HepG2 (cell line): Measurements from ENCODE around the gene TGM2. TPM values are rescaled to one million over a fixed set of nuclear protein-coding genes. Genes with fewer than 3 reads are reported as not detected.

ENCODE experiments used
- ATAC-seq: fragments of 200-7000 bp; cut with Tn5 transposase; 3 replicates; pipeline ENCODE4 v1.9.1; 2020; ENCODE audit warnings: mild to moderate bottlenecking, moderate library complexity
- BruUV-seq: library from RNA; stranded (reverse); fragments of 400-500 nt; replicated peaks from 2 replicates; lab custom pipeline; 2021; lab: Mats Ljungman, UMichigan
- CTCF ChIA-PET: fragments of 300-600 bp; formaldehyde crosslinking; extraction: SDS; loops from one replicate; lab custom pipeline; 2021; ENCODE audit warnings: low total read pairs, inconsistent platforms, low intra/inter-chr PET ratio; lab: Yijun Ruan, JAX
- POLR2A ChIA-PET: fragments of 350-600 bp; sonication (Branson Sonifier 250); formaldehyde crosslinking; loops from one replicate; lab custom pipeline; 2020; ENCODE audit warnings: antibody characterized with exemption, inconsistent platforms; lab: Yijun Ruan, JAX
- DNase-seq: peaks from one replicate; pipeline ENCODE4 v3.0.0-alpha.2; 2015; ENCODE audit warnings: low spot score
- FAIRE-seq: peaks from 3 replicates; lab custom pipeline; 2011; peaks lifted over from hg19 to GRCh38; lab: Jason Lieb, UNC
- H2AFZ ChIP-seq: one replicate; pipeline ENCODE4 v1.6.1; 2011; ENCODE audit warnings: low read length, inconsistent platforms
- H3K27ac ChIP-seq: fragments of 300-600 bp; 3 replicates; pipeline ENCODE4 v1.8.0; 2011; ENCODE audit warnings: mixed run types, mild to moderate bottlenecking, mixed read lengths, low read length, inconsistent platforms; ENCODE audit not compliant: insufficient read depth; ENCODE audit errors: extremely low read length
- H3K27me3 ChIP-seq, 2 experiments: fragments of 200-600 bp in 1 of 2; 2 replicates in 1 of 2; 3 replicates in 1 of 2; pipeline versions ENCODE4 v1.6.0 to v1.8.0; 2011; ENCODE audit warnings: low read length in 2 of 2, mild to moderate bottlenecking in 2 of 2, moderate library complexity in 2 of 2, inconsistent platforms in 1 of 2; ENCODE audit not compliant: insufficient read depth in 2 of 2, control insufficient read depth in 1 of 2
- H3K36me3 ChIP-seq, 2 experiments: fragments of 200-600 bp in 1 of 2; replicated peaks in 1 of 2; 2 replicates in 1 of 2; 3 replicates in 1 of 2; pipeline versions ENCODE4 v1.5.1 to v1.8.0; 2011; ENCODE audit warnings: low read length in 2 of 2, inconsistent platforms in 1 of 2; ENCODE audit not compliant: insufficient read depth in 2 of 2, control insufficient read depth in 1 of 2
- H3K4me1 ChIP-seq: 2 replicates; pipeline ENCODE4 v1.5.1; 2012; ENCODE audit warnings: low read length, inconsistent platforms; ENCODE audit not compliant: insufficient read depth
- H3K4me2 ChIP-seq: 2 replicates; pipeline ENCODE4 v1.6.0; 2011; ENCODE audit warnings: low read depth, low read length, inconsistent platforms
- H3K4me3 ChIP-seq, 3 experiments: fragments of 200-600 bp in 1 of 3; sonication (generic), shearing (Covaris generic) in 1 of 3; replicated peaks in 1 of 3; 2 replicates each; pipeline ENCODE4 v1.5.1; 2011 to 2016; ENCODE audit warnings: low read length in 3 of 3, inconsistent platforms in 2 of 3, low read depth in 2 of 3, mild to moderate bottlenecking in 2 of 3, control low read depth in 1 of 3, mixed read lengths in 1 of 3; ENCODE audit not compliant: insufficient read depth in 1 of 3
- H3K79me2 ChIP-seq: one replicate; pipeline ENCODE4 v1.6.1; 2011; ENCODE audit warnings: low read length, inconsistent platforms; ENCODE audit not compliant: insufficient read depth
- H3K9ac ChIP-seq: 2 replicates; pipeline ENCODE4 v1.6.0; 2011; ENCODE audit warnings: mild to moderate bottlenecking, low read depth, low read length, inconsistent platforms; ENCODE audit not compliant: insufficient read depth
- H3K9me3 ChIP-seq: 2 replicates; pipeline ENCODE4 v1.5.1; 2012; ENCODE audit warnings: mild to moderate bottlenecking, low read length
- H4K20me1 ChIP-seq: 2 replicates; pipeline ENCODE4 v1.6.0; 2011; ENCODE audit warnings: inconsistent platforms, mild to moderate bottlenecking, low read length, moderate library complexity; ENCODE audit not compliant: insufficient read depth
- ATAD3A ChIP-seq: sonication (generic); formaldehyde crosslinking; IDR thresholded peaks from 2 replicates; pipeline ENCODE4 v1.4.0; 2020; ENCODE audit warnings: missing genetic modification reagents
- GPN1 ChIP-seq: sonication (generic); formaldehyde crosslinking; IDR thresholded peaks from 2 replicates; pipeline ENCODE4 v1.5.1; 2020; ENCODE audit warnings: missing genetic modification reagents, borderline replicate concordance
- HMG20A ChIP-seq: IDR thresholded peaks from 2 replicates; pipeline ENCODE4 v1.6.1; 2016; ENCODE audit warnings: borderline replicate concordance
- HNF1B ChIP-seq: sonication (generic); formaldehyde crosslinking; IDR thresholded peaks from 2 replicates; pipeline ENCODE4 v1.5.1; 2020; ENCODE audit warnings: mild to moderate bottlenecking, moderate library complexity, missing genetic modification reagents
- KDM4B ChIP-seq: sonication (generic); formaldehyde crosslinking; IDR thresholded peaks from 2 replicates; pipeline ENCODE4 v1.4.0; 2020; ENCODE audit warnings: missing genetic modification reagents
- NFRKB ChIP-seq: fragments of 450-650 bp; IDR thresholded peaks from 2 replicates; pipeline ENCODE4 v1.6.1; 2017
- PHB2 ChIP-seq: fragments of 450-650 bp; IDR thresholded peaks from 2 replicates; pipeline ENCODE4 v1.6.1; 2018; ENCODE audit not compliant: partially characterized antibody
- PITX1 ChIP-seq: sonication (generic); formaldehyde crosslinking; IDR thresholded peaks from 2 replicates; pipeline ENCODE4 v1.5.1; 2020; ENCODE audit warnings: mild to moderate bottlenecking, missing genetic modification reagents
- PRMT3 ChIP-seq: sonication (generic); formaldehyde crosslinking; IDR thresholded peaks from 2 replicates; pipeline ENCODE4 v1.8.1; 2022; ENCODE audit warnings: low read depth, mild to moderate bottlenecking, moderate library complexity, missing genetic modification reagents, borderline replicate concordance
- TBX2 ChIP-seq: sonication (generic); formaldehyde crosslinking; IDR thresholded peaks from 2 replicates; pipeline ENCODE4 v1.5.0; 2020; ENCODE audit warnings: missing genetic modification reagents, mild to moderate bottlenecking, borderline replicate concordance
- THAP11 ChIP-seq: IDR thresholded peaks from 2 replicates; pipeline ENCODE4 v1.6.1; 2016; ENCODE audit warnings: missing biosample characterization, missing genetic modification reagents
- YEATS2 ChIP-seq: sonication (generic); formaldehyde crosslinking; IDR thresholded peaks from 2 replicates; pipeline ENCODE4 v1.4.0; 2020; ENCODE audit warnings: missing genetic modification reagents, borderline replicate concordance
- ZMAT3 ChIP-seq: sonication (generic); formaldehyde crosslinking; conservative IDR thresholded peaks from 2 replicates; pipeline ENCODE4 v1.7.0; 2021; ENCODE audit warnings: missing genetic modification reagents
- ZNF274 ChIP-seq: sonication (generic); formaldehyde crosslinking; IDR thresholded peaks from 2 replicates; pipeline ENCODE4 v1.5.1; 2020; ENCODE audit warnings: mild to moderate bottlenecking, missing genetic modification reagents
- ZNF414 ChIP-seq: sonication (generic); formaldehyde crosslinking; IDR thresholded peaks from 2 replicates; pipeline ENCODE4 v1.5.0; 2020; ENCODE audit warnings: missing genetic modification reagents
- ZNF589 ChIP-seq: sonication (generic); formaldehyde crosslinking; conservative IDR thresholded peaks from 2 replicates; pipeline ENCODE4 v1.8.0; 2022; ENCODE audit warnings: mild to moderate bottlenecking, moderate library complexity, missing genetic modification reagents
- ZNF598 ChIP-seq: sonication (generic); formaldehyde crosslinking; IDR thresholded peaks from 2 replicates; pipeline ENCODE4 v1.5.1; 2020; ENCODE audit warnings: mild to moderate bottlenecking, missing genetic modification reagents, borderline replicate concordance
- ZNF737 ChIP-seq: sonication (generic); formaldehyde crosslinking; IDR thresholded peaks from 2 replicates; pipeline ENCODE4 v1.5.0; 2020; ENCODE audit warnings: missing genetic modification reagents, mild to moderate bottlenecking, borderline replicate concordance
- ZNF768 ChIP-seq: sonication (generic); formaldehyde crosslinking; IDR thresholded peaks from 2 replicates; pipeline ENCODE4 v1.4.0; 2020; ENCODE audit warnings: missing genetic modification reagents
- WGBS: methylation state at CpG from one replicate; pipeline ENCODE4 v1.1.6; 2017; ENCODE audit warnings: low lambda C conversion rate; 5-methylcytosine and 5-hydroxymethylcytosine counted together
- in situ Hi-C: cut with HindIII; loops from 2 replicates; pipeline ENCODE4 v1.10.0; 2017; ENCODE audit warnings: low pct_unique_long_range_greater_than_20kb; ENCODE audit not compliant: extremely low pct_ligation_motif_present
- intact Hi-C: fragments of 100-400 bp; cut with micrococcal nuclease; formaldehyde crosslinking; loops from one replicate; pipeline ENCODE4 v1.10.0; 2022; ENCODE audit not compliant: unreplicated experiment
- polyA plus RNA-seq, 8 experiments: library from polyadenylated mRNA; depleted of rRNA in 3 of 8; stranded (reverse) in 7 of 8; unstranded in 1 of 8; fragments of >200 nt; fragmentation: Illumina TruSeq in 4 of 8; extraction: Trizol in 4 of 8; gene quantifications; 2 replicates each; pipeline versions ENCODE4 v1.2.1 to v1.2.3, GENCODE V29; 2011 to 2016; ENCODE audit warnings: low read depth in 4 of 8, missing spikeins in 1 of 8, mixed read lengths in 1 of 8; ENCODE audit not compliant: insufficient read depth in 1 of 8
- total RNA-seq, 5 experiments: library from RNA; depleted of rRNA; stranded (reverse); fragments of >200 nt; fragmentation: Illumina TruSeq; extraction: Trizol; gene quantifications; 2 replicates each; pipeline ENCODE4 v1.2.3, GENCODE V29; 2016; ENCODE audit warnings: low read depth in 1 of 5
- TF ChIP-seq, protein P1 (sequence below): sonication (generic); formaldehyde crosslinking; IDR thresholded peaks from 2 replicates; pipeline ENCODE4 v1.9.0; 2021; ENCODE audit warnings: missing genetic modification reagents, borderline replicate concordance
- TF ChIP-seq, protein P2 (sequence below): sonication (generic); formaldehyde crosslinking; IDR thresholded peaks from 2 replicates; pipeline ENCODE4 v1.5.0; 2020; ENCODE audit warnings: mild to moderate bottlenecking, missing genetic modification reagents

Gene TGM2
- total and polyA plus RNA-seq, 2 of the 13 experiments (the other 11 are each of a cell fraction or from before 2014, with no cell fraction given), result 4.2 to 46.4 TPM

DNA sequence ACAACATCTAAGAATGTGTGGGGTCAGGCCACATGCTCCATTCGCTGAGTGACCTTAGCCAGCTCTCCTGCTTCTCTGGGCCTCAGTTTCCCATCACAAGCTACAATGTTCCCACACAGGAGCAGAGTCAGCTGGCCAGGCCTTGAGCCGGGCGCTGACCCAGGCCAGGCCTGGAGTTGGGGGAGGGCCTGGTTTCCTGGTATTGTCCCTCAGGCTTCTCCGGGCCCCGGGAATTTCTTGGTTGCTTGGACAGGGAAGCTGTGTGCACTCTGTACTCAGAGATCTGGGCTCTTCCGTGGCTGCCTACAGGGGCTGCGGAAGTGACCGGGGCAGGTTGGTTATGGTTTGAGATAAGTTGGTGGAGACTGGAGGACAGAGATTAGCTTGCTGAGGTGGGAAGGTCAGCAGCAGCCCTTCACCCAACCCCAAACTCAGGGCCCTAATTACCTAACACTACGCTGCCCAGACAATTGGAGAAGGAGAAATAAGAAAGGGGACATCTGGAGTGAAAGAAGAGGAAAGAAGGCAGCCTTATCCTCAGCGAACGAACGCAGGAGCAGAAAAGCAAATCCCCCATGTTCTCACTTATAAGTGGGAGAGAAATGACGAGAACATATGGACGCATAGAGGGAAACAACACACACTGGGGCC lies 6.2 kb downstream of the TGM2 start:
- Histone ChIP-seq H2AFZ (no peak overlapping the region), H3K4me3 (no peak overlapping the region), H3K27ac (peak overlapping the region; percentile 7), H4K20me1 (no peaks in the 10 kb centered on the region), H3K9ac (no peak overlapping the region), H3K4me1 (peaks cover 31% of the 10 kb centered on the region), H3K27me3 (no peaks in the 10 kb centered on the region), H3K4me2 (no peak overlapping the region), H3K36me3 (peaks cover 3 to 12% of the 10 kb centered on the region in 2 experiments; a peak in 4 of 5 replicates), H3K9me3 (no peaks in the 10 kb centered on the region), H3K79me2 (no peaks in the 10 kb centered on the region)
- no TSS peak for BruUV-seq
- in situ Hi-C loops, result no loop called here
- ATAC-seq (peak; percentile 51), DNase-seq (no peak), FAIRE-seq (no peak)
- intact Hi-C loops, result no loop called here
- ChIA-PET POLR2A (interaction anchor here (1.2 to 1.3 kb wide), 2 partner anchors 15 to 33 kb away, joined by 3 to 8 read pairs; no protein-coding TSS in a partner anchor), CTCF (no interaction called here)
- WGBS, result 79% methylated on average over 14 of the region's 14 CpGs
- TF ChIP-seq KDM4B (CRISPR knock-in tag), result no peak
- TF ChIP-seq ZNF737 (CRISPR knock-in tag), result no peak
- TF ChIP-seq, protein P1, sequence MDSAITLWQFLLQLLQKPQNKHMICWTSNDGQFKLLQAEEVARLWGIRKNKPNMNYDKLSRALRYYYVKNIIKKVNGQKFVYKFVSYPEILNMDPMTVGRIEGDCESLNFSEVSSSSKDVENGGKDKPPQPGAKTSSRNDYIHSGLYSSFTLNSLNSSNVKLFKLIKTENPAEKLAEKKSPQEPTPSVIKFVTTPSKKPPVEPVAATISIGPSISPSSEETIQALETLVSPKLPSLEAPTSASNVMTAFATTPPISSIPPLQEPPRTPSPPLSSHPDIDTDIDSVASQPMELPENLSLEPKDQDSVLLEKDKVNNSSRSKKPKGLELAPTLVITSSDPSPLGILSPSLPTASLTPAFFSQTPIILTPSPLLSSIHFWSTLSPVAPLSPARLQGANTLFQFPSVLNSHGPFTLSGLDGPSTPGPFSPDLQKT (CRISPR knock-in tag), result no peak
- TF ChIP-seq ZMAT3 (CRISPR knock-in tag), result no peak
- no peak for TF ChIP-seq PITX1
- no peak for TF ChIP-seq ZNF414 (CRISPR knock-in tag)
- TF ChIP-seq PRMT3 (CRISPR knock-in tag), result no peak
- no peak for TF ChIP-seq THAP11 (CRISPR knock-in tag)
- TF ChIP-seq HMG20A (CRISPR knock-in tag), result no peak
- no peak for TF ChIP-seq GPN1 (CRISPR knock-in tag)
- TF ChIP-seq ZNF598 (CRISPR knock-in tag), result no peak
- TF ChIP-seq ZNF274 (CRISPR knock-in tag), result no peak
- no peak for TF ChIP-seq ATAD3A (CRISPR knock-in tag)
- TF ChIP-seq YEATS2 (CRISPR knock-in tag), result no peak
- TF ChIP-seq NFRKB, result no peak
- TF ChIP-seq HNF1B (CRISPR knock-in tag), result no peak
- no peak for TF ChIP-seq ZNF589 (CRISPR knock-in tag)
- no peak; the same call in 1 of the 2 replicates for TF ChIP-seq TBX2 (CRISPR knock-in tag)
- TF ChIP-seq ZNF768 (CRISPR knock-in tag), result peak; percentile 60; the same call in 1 of the 2 replicates
- no peak for TF ChIP-seq PHB2
- TF ChIP-seq, protein P2, sequence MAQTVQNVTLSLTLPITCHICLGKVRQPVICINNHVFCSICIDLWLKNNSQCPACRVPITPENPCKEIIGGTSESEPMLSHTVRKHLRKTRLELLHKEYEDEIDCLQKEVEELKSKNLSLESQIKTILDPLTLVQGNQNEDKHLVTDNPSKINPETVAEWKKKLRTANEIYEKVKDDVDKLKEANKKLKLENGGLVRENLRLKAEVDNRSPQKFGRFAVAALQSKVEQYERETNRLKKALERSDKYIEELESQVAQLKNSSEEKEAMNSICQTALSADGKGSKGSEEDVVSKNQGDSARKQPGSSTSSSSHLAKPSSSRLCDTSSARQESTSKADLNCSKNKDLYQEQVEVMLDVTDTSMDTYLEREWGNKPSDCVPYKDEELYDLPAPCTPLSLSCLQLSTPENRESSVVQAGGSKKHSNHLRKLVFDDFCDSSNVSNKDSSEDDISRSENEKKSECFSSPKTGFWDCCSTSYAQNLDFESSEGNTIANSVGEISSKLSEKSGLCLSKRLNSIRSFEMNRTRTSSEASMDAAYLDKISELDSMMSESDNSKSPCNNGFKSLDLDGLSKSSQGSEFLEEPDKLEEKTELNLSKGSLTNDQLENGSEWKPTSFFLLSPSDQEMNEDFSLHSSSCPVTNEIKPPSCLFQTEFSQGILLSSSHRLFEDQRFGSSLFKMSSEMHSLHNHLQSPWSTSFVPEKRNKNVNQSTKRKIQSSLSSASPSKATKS (CRISPR knock-in tag), result no peak
